AG04450 (cell line): ENCODE results near the gene GPC6. TPM values are rescaled to one million over a fixed set of nuclear protein-coding genes. Genes with fewer than 3 reads are reported as not detected.

Experiments used
- CTCF ChIA-PET: fragments of 300-600, 350-600 bp; formaldehyde crosslinking; extraction: SDS; loops from one replicate; lab custom pipeline; 2022; ENCODE audit warnings: antibody characterized with exemption, inconsistent platforms; lab: Charles Lee
- POLR2A ChIA-PET: fragments of 350-600 bp; formaldehyde crosslinking; extraction: SDS; loops from one replicate; lab custom pipeline; 2021; ENCODE audit warnings: antibody characterized with exemption, inconsistent platforms; lab: Yijun Ruan, JAX
- DNase-seq: peaks from one replicate; pipeline ENCODE4 v3.0.0-alpha.2; 2011; ENCODE audit warnings: low read depth, low spot score
- H3K27ac ChIP-seq: one replicate; pipeline ENCODE4 v1.5.1; 2012; ENCODE audit warnings: low read depth, low read length, control low read depth
- H3K27me3 ChIP-seq: one replicate; pipeline ENCODE4 v1.6.0; 2012; ENCODE audit warnings: low read length; ENCODE audit not compliant: control insufficient read depth, insufficient read depth
- H3K4me3 ChIP-seq: 2 replicates; pipeline ENCODE4 v1.5.1; 2011; ENCODE audit warnings: mild to moderate bottlenecking, low read depth, low read length, control low read depth
- H3K9me3 ChIP-seq: 2 replicates; pipeline ENCODE4 v1.5.1; 2012; ENCODE audit warnings: low read length; ENCODE audit not compliant: control insufficient read depth, insufficient read depth
- CTCF ChIP-seq: IDR thresholded peaks from 2 replicates; pipeline ENCODE4 v1.5.1; 2011; ENCODE audit warnings: low read depth, low read length, control low read depth, inconsistent platforms
- polyA plus RNA-seq: library from polyadenylated mRNA; depleted of rRNA; stranded (reverse); fragments of >200 nt; gene quantifications from 2 replicates; pipeline ENCODE4 v1.2.3, GENCODE V29; 2011

Gene GPC6
- polyA plus RNA-seq, 1 experiment, result 40.4 TPM

- DNase-seq, result no peak
These were observed 560.4 kb downstream of the GPC6 start for GRCh38 chr13:93786846-93787489.

GRCh38 chr13:93788456-93788855 is 561.8 kb downstream of the GPC6 start:
- H3K27me3 ChIP-seq, result no peaks in the 10 kb centered on the region
- no peak for DNase-seq
- CTCF ChIA-PET, result no interaction called here
- POLR2A ChIA-PET, result no interaction called here
- no peak for TF ChIP-seq CTCF
- H3K9me3 ChIP-seq, result no peaks in the 10 kb centered on the region
- no peak overlapping the region for H3K27ac ChIP-seq
- H3K4me3 ChIP-seq, result no peak overlapping the region

More at GRCh38 chr13:93786846-93787489, 560.4 kb downstream of the GPC6 start:
- ChIA-PET POLR2A (no interaction called here), CTCF (no interaction called here)
- H3K9me3 ChIP-seq, result no peaks in the 10 kb centered on the region
- no peak overlapping the region for H3K27ac ChIP-seq
- no peak for TF ChIP-seq CTCF
- no peaks in the 10 kb centered on the region for H3K27me3 ChIP-seq
- H3K4me3 ChIP-seq, result no peak overlapping the region

- ChIA-PET CTCF (no interaction called here), POLR2A (no interaction called here)
- DNase-seq, result no peak
These were observed 562.5 kb downstream of the GPC6 start for GRCh38 chr13:93789058-93789457.

GRCh38 chr13:93794197-93794885 is 567.7 kb downstream of the GPC6 start:
- DNase-seq, result no peak
- H3K9me3 ChIP-seq, result no peaks in the 10 kb centered on the region
- POLR2A ChIA-PET, result no interaction called here

More at GRCh38 chr13:93789058-93789457, 562.5 kb downstream of the GPC6 start:
- Histone ChIP-seq H3K4me3 (no peak overlapping the region), H3K27ac (no peak overlapping the region), H3K27me3 (no peaks in the 10 kb centered on the region), H3K9me3 (no peaks in the 10 kb centered on the region)
- TF ChIP-seq CTCF, result no peak

More at GRCh38 chr13:93794197-93794885, 567.7 kb downstream of the GPC6 start:
- Histone ChIP-seq H3K27me3 (no peaks in the 10 kb centered on the region), H3K27ac (no peak overlapping the region), H3K4me3 (no peak overlapping the region)
- no peak for TF ChIP-seq CTCF
- CTCF ChIA-PET, result no interaction called here
